Neural cell (in vitro differentiated cells): ENCODE data around the gene SCAP.

Source experiments
- CTCF ChIP-seq: fragments of 450-650 bp; IDR thresholded peaks from 2 replicates; pipeline ENCODE4 v1.5.1; 2014; ENCODE audit warnings: antibody characterized with exemption, mild to moderate bottlenecking, moderate library complexity; ENCODE audit not compliant: poor library complexity, severe bottlenecking
- SMC3 ChIP-seq: fragments of 450-650 bp; conservative IDR thresholded peaks from 2 replicates; pipeline ENCODE4 v1.6.1; 2014; ENCODE audit warnings: antibody characterized with exemption, mild to moderate bottlenecking, moderate library complexity; ENCODE audit not compliant: poor library complexity

DNA sequence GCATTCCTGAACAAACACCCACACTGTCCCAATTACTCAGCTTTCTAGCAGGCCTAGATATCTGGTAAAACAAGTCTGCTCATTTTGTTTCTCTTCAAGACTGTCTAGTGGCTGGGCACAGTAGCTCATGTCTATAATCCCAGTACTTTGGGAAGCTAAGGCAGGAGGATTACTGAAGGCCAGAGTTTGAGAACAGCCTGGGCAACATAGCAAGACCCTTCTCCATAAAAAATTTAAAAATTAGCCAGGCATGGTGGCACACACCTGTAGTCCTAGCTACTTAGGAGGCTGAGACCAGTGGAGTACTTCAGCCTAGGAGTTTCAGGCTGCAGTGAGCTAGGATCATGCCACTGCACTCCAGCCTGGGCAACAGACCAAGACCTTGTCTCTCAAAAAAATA, 101.2 kb downstream of the SCAP start:
- no peak for TF ChIP-seq CTCF
- no peak for TF ChIP-seq SMC3
